Panc1 (cell line): ENCODE results near the gene SLC32A1.

Source experiments
- POLR2AphosphoS5 ChIP-seq: IDR thresholded peaks from 2 replicates; pipeline ENCODE4 v1.6.1; 2012; ENCODE audit warnings: mild to moderate bottlenecking, low read depth, low read length, moderate library complexity
- SIN3A ChIP-seq: IDR thresholded peaks from 2 replicates; pipeline ENCODE4 v1.6.1; 2012; ENCODE audit warnings: low read depth, mild to moderate bottlenecking, low read length, moderate library complexity, borderline replicate concordance; ENCODE audit not compliant: insufficient read depth
- TF ChIP-seq, protein P1 (sequence below): fragments of 450-650 bp; IDR thresholded peaks from 2 replicates; pipeline ENCODE4 v1.5.1; 2017; ENCODE audit warnings: mild to moderate bottlenecking
- TF ChIP-seq, protein P2 (sequence below), 2 experiments: IDR thresholded peaks; 2 replicates each; pipeline ENCODE4 v1.6.1; 2011 to 2012; ENCODE audit warnings: low read depth in 2 of 2, control low read depth in 1 of 2, low read length in 1 of 2, mild to moderate bottlenecking in 1 of 2, moderate library complexity in 1 of 2; ENCODE audit not compliant: insufficient read depth in 1 of 2

DNA sequence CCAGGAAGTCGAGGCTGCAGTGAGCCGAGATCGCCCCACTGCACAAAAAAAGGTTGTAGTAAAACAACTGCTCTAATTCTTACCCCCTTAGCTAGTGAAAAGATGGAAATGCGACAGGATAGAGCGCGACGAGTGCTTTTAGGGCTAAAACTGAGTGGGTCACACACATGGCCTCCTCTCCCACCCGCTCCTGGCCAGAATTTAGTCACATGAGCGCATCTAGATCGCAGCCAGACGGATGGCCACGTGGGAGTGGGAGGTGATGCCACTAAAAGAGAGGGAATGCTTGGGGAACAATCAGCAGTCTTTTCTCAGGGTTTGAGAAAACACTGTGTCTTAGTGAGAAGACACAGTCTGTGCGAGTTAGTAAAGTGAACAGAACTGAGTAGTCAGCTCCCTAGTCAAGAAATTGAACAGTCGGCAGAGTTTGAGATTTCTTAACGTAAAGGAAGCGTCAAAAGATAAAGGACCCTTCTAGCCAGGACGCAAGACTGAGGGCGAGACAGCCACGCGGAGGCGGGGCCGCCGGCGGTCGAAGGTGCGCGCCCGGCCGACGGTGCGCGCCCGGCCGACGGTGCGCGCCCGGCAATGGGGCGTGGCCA, 23.3 kb downstream of the SLC32A1 start:
- TF ChIP-seq, protein P1, sequence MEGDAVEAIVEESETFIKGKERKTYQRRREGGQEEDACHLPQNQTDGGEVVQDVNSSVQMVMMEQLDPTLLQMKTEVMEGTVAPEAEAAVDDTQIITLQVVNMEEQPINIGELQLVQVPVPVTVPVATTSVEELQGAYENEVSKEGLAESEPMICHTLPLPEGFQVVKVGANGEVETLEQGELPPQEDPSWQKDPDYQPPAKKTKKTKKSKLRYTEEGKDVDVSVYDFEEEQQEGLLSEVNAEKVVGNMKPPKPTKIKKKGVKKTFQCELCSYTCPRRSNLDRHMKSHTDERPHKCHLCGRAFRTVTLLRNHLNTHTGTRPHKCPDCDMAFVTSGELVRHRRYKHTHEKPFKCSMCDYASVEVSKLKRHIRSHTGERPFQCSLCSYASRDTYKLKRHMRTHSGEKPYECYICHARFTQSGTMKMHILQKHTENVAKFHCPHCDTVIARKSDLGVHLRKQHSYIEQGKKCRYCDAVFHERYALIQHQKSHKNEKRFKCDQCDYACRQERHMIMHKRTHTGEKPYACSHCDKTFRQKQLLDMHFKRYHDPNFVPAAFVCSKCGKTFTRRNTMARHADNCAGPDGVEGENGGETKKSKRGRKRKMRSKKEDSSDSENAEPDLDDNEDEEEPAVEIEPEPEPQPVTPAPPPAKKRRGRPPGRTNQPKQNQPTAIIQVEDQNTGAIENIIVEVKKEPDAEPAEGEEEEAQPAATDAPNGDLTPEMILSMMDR, result no peak
- TF ChIP-seq, protein P2, sequence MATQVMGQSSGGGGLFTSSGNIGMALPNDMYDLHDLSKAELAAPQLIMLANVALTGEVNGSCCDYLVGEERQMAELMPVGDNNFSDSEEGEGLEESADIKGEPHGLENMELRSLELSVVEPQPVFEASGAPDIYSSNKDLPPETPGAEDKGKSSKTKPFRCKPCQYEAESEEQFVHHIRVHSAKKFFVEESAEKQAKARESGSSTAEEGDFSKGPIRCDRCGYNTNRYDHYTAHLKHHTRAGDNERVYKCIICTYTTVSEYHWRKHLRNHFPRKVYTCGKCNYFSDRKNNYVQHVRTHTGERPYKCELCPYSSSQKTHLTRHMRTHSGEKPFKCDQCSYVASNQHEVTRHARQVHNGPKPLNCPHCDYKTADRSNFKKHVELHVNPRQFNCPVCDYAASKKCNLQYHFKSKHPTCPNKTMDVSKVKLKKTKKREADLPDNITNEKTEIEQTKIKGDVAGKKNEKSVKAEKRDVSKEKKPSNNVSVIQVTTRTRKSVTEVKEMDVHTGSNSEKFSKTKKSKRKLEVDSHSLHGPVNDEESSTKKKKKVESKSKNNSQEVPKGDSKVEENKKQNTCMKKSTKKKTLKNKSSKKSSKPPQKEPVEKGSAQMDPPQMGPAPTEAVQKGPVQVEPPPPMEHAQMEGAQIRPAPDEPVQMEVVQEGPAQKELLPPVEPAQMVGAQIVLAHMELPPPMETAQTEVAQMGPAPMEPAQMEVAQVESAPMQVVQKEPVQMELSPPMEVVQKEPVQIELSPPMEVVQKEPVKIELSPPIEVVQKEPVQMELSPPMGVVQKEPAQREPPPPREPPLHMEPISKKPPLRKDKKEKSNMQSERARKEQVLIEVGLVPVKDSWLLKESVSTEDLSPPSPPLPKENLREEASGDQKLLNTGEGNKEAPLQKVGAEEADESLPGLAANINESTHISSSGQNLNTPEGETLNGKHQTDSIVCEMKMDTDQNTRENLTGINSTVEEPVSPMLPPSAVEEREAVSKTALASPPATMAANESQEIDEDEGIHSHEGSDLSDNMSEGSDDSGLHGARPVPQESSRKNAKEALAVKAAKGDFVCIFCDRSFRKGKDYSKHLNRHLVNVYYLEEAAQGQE (IDR thresholded peaks at IDR 0.05; ENCODE audit: insufficient read depth in 1 of 2, low read depth in 2 of 2, low read length in 1 of 2), result no peak
- TF ChIP-seq SIN3A, result no peak
- TF ChIP-seq POLR2AphosphoS5, result no peak
